Left renal pelvis (tissue), 4 donors: ENCODE data around the gene MAEA. TPM values are rescaled to one million over a fixed set of nuclear protein-coding genes. Genes with fewer than 3 reads are reported as not detected.
A peak's percentile ranks its signal among the peaks of the same experiment; 100 is the strongest.

Source experiments
- DNase-seq, 4 donors: peaks; one replicate each; pipeline ENCODE4 v3.0.0-alpha.2; 2013; ENCODE audit warnings: low read depth in 4 of 4, low spot score in 3 of 4
- polyA plus RNA-seq, 4 donors: library from polyadenylated mRNA; unstranded; fragments of 120-200 nt; gene quantifications; one replicate each; pipeline ENCODE4 v1.2.1, GENCODE V29; 2013; ENCODE audit not compliant: insufficient read length in 4 of 4

MAEA gene
- polyA plus RNA-seq = 10 to 100 TPM; 59.0 to 76.8 (median 65.0) TPM

- peak; percentile 90 to 93 (median 91) for DNase-seq
Observed at GRCh38 chr4:1289207-1290164, at the start of gene MAEA. Gene MAEA, plus strand, starts transcription at chr4:1289891. Its CDS starts 23 bp downstream, at chr4:1289914.

GRCh38 chr4:1239950-1240307 is 49.8 kb upstream of the MAEA start:
- no peak for DNase-seq

- no peak for DNase-seq
Observed at GRCh38 chr4:1240721-1241465, 48.8 kb upstream of the MAEA start.

- no peak for DNase-seq
Observed at GRCh38 chr4:1241466-1241935, 48.2 kb upstream of the MAEA start.

- no peak for DNase-seq
Observed at GRCh38 chr4:1241936-1242505, 47.7 kb upstream of the MAEA start.

- DNase-seq = no peak
Observed at GRCh38 chr4:1242506-1243450, 46.9 kb upstream of the MAEA start.

GRCh38 chr4:1243451-1244080 is 46.1 kb upstream of the MAEA start:
- DNase-seq = no peak

- no peak for DNase-seq
Observed at GRCh38 chr4:1244081-1244977, 45.4 kb upstream of the MAEA start.

GRCh38 chr4:1244978-1245471 is 44.7 kb upstream of the MAEA start:
- DNase-seq = no peak

GRCh38 chr4:1245481-1246051 is 44.1 kb upstream of the MAEA start:
- no peak for DNase-seq

GRCh38 chr4:1246111-1246881 is 43.4 kb upstream of the MAEA start:
- DNase-seq = no peak

GRCh38 chr4:1246901-1247863 is 42.5 kb upstream of the MAEA start:
- no peak for DNase-seq

GRCh38 chr4:1247864-1248244 is 41.8 kb upstream of the MAEA start:
- DNase-seq = no peak

GRCh38 chr4:1248245-1249147 is 41.2 kb upstream of the MAEA start, which contains the start of gene CTBP1:
Gene CTBP1, minus strand, starts transcription at chr4:1249130. Its CDS starts 7,799 bp downstream, at chr4:1241331.
- peak in 3 of 4 donors; percentile 63 to 82 (median 75) for DNase-seq

- DNase-seq = peak in 3 of 4 donors; percentile 79 to 82 (median 82)
Observed at GRCh38 chr4:1249148-1249730, 40.5 kb upstream of the MAEA start.
